ENCODE results near the gene PAIP2B.
"Not testable (repeated sequence)": the region's sequence is repeated elsewhere in the genome, so short reads cannot be mapped to it uniquely, and the experiment has no call there.

The PAIP2B gene

GRCh38 chr2:71190656-71191569, 36.0 kb downstream of the PAIP2B start:
- DNase-seq (ENCODE audit: low read depth) = no peak
- peak; percentile 27 for TF ChIP-seq CTCF (IDR thresholded peaks at IDR 0.05; ENCODE audit: low read depth, low read length, missing control alignments)
- in situ Hi-C loops (cut with HindIII; ENCODE audit: low sequenced_read_pairs) = no loop called here
- no peak overlapping the region for H3K4me3 ChIP-seq (ENCODE audit: low read depth, low read length)

GRCh38 chr2:71187589-71187988, 39.3 kb downstream of the PAIP2B start:
- in situ Hi-C loops (cut with HindIII; ENCODE audit: low sequenced_read_pairs) = no loop called here
- H3K4me3 ChIP-seq (ENCODE audit: low read depth, low read length) = no peak overlapping the region
- no peak for DNase-seq (ENCODE audit: low read depth)
- no peak for TF ChIP-seq CTCF (IDR thresholded peaks at IDR 0.05; ENCODE audit: low read depth, low read length, missing control alignments)

GRCh38 chr2:71186973-71187372, 39.9 kb downstream of the PAIP2B start:
- in situ Hi-C loops (cut with HindIII; ENCODE audit: low sequenced_read_pairs) = no loop called here
- no peak for DNase-seq (ENCODE audit: low read depth)
- TF ChIP-seq CTCF (IDR thresholded peaks at IDR 0.05; ENCODE audit: low read depth, low read length, missing control alignments) = no peak
- no peak overlapping the region for H3K4me3 ChIP-seq (ENCODE audit: low read depth, low read length)

GRCh38 chr2:71183306-71184115, 43.4 kb downstream of the PAIP2B start:
- H3K4me3 ChIP-seq (ENCODE audit: low read depth, low read length); DNase-seq (ENCODE audit: low read depth); in situ Hi-C loops (cut with HindIII; ENCODE audit: low sequenced_read_pairs): not testable (repeated sequence)

GRCh38 chr2:71181316-71181715, 45.6 kb downstream of the PAIP2B start:
- DNase-seq (ENCODE audit: low read depth) = no peak
- in situ Hi-C loops (cut with HindIII; ENCODE audit: low sequenced_read_pairs) = no loop called here
- H3K4me3 ChIP-seq (ENCODE audit: low read depth, low read length) = no peak overlapping the region
- TF ChIP-seq CTCF (IDR thresholded peaks at IDR 0.05; ENCODE audit: low read depth, low read length, missing control alignments) = no peak

GRCh38 chr2:71178836-71179235, 48.1 kb downstream of the PAIP2B start:
- in situ Hi-C loops (cut with HindIII; ENCODE audit: low sequenced_read_pairs); H3K4me3 ChIP-seq (ENCODE audit: low read depth, low read length); DNase-seq (ENCODE audit: low read depth): not testable (repeated sequence)

- TF ChIP-seq CTCF (IDR thresholded peaks at IDR 0.05; ENCODE audit: low read depth, low read length, missing control alignments) = no peak
- no peak overlapping the region for H3K4me3 ChIP-seq (ENCODE audit: low read depth, low read length)
- no peak for DNase-seq (ENCODE audit: low read depth)
- in situ Hi-C loops (cut with HindIII; ENCODE audit: low sequenced_read_pairs) = no loop called here
These were observed 52.7 kb downstream of the PAIP2B start for GRCh38 chr2:71174207-71174606.
